ENCODE results near the gene RFPL2.

RFPL2 gene

GRCh38 chr22:32181043-32181442, 23.8 kb downstream of the RFPL2 start:
- TF ChIP-seq BHLHE40 (IDR thresholded peaks at IDR 0.05; ENCODE audit: borderline replicate concordance) = no peak
- no peak for TF ChIP-seq ARNT (IDR thresholded peaks at IDR 0.05)
- TF ChIP-seq FOXA1 (IDR thresholded peaks at IDR 0.05) = no peak
- no peak for TF ChIP-seq ZNF384 (IDR thresholded peaks at IDR 0.05)
- no peak for TF ChIP-seq L3MBTL2 (conservative IDR thresholded peaks at IDR 0.05)
- no peak for TF ChIP-seq CTBP1 (IDR thresholded peaks at IDR 0.05; ENCODE audit: borderline replicate concordance)
- no peak for TF ChIP-seq TARDBP (IDR thresholded peaks at IDR 0.05)
- no peak for DNase-seq (ENCODE audit: extremely low spot score)
- POLR2A ChIA-PET = interaction anchor here (1.2 kb wide), 1 partner anchor 19 kb away, joined by 3 read pairs; no protein-coding TSS in a partner anchor
- CTCF ChIA-PET = no interaction called here

GRCh38 chr22:32177221-32177765, 27.6 kb downstream of the RFPL2 start:
- no peak for DNase-seq (ENCODE audit: extremely low spot score)
- CTCF ChIA-PET = no interaction called here
- POLR2A ChIA-PET = no interaction called here
- TF ChIP-seq FOXK2 (IDR thresholded peaks at IDR 0.05) = no peak
- TF ChIP-seq PKNOX1 (IDR thresholded peaks at IDR 0.05) = no peak
- TF ChIP-seq SUZ12 (IDR thresholded peaks at IDR 0.05) = no peak
- TF ChIP-seq ELF4 (IDR thresholded peaks at IDR 0.05) = no peak
- TF ChIP-seq TARDBP (IDR thresholded peaks at IDR 0.05) = no peak
- no peak for TF ChIP-seq HDGF (IDR thresholded peaks at IDR 0.05; ENCODE audit: borderline replicate concordance)
- no peak for TF ChIP-seq BHLHE40 (IDR thresholded peaks at IDR 0.05; ENCODE audit: borderline replicate concordance)
- no peak for TF ChIP-seq SP1 (IDR thresholded peaks at IDR 0.05)

- ChIA-PET POLR2A (no interaction called here), CTCF (no interaction called here)
- no peak for TF ChIP-seq ZNF384 (IDR thresholded peaks at IDR 0.05)
- TF ChIP-seq FOXM1 (IDR thresholded peaks at IDR 0.05; ENCODE audit: borderline replicate concordance) = no peak
- no peak for TF ChIP-seq HDGF (IDR thresholded peaks at IDR 0.05; ENCODE audit: borderline replicate concordance)
- TF ChIP-seq NFRKB (IDR thresholded peaks at IDR 0.05) = no peak
- no peak for TF ChIP-seq FOXK2 (IDR thresholded peaks at IDR 0.05)
- no peak for TF ChIP-seq FOXA1 (IDR thresholded peaks at IDR 0.05)
- no peak for TF ChIP-seq ELF4 (IDR thresholded peaks at IDR 0.05)
- no peak for TF ChIP-seq LEF1 (IDR thresholded peaks at IDR 0.05; ENCODE audit: borderline replicate concordance)
- no peak for TF ChIP-seq SP1 (IDR thresholded peaks at IDR 0.05)
- TF ChIP-seq PKNOX1 (IDR thresholded peaks at IDR 0.05) = no peak
- TF ChIP-seq ARNT (IDR thresholded peaks at IDR 0.05) = no peak
- TF ChIP-seq L3MBTL2 (conservative IDR thresholded peaks at IDR 0.05) = no peak
- TF ChIP-seq TARDBP (IDR thresholded peaks at IDR 0.05) = no peak
- TF ChIP-seq BHLHE40 (IDR thresholded peaks at IDR 0.05; ENCODE audit: borderline replicate concordance) = no peak
- no peak for TF ChIP-seq CTBP1 (IDR thresholded peaks at IDR 0.05; ENCODE audit: borderline replicate concordance)
- DNase-seq (ENCODE audit: extremely low spot score) = no peak
Measured at GRCh38 chr22:32175683-32176644, 28.9 kb downstream of the RFPL2 start.

GRCh38 chr22:32175115-32175514, 29.8 kb downstream of the RFPL2 start:
- ChIA-PET CTCF (no interaction called here), POLR2A (no interaction called here)
- DNase-seq (ENCODE audit: extremely low spot score) = no peak
- TF ChIP-seq HDGF (IDR thresholded peaks at IDR 0.05; ENCODE audit: borderline replicate concordance) (no peak), ZNF384 (IDR thresholded peaks at IDR 0.05) (no peak), SP1 (IDR thresholded peaks at IDR 0.05) (no peak), PKNOX1 (IDR thresholded peaks at IDR 0.05) (no peak), NFRKB (IDR thresholded peaks at IDR 0.05) (no peak), TARDBP (IDR thresholded peaks at IDR 0.05) (no peak), FOXK2 (IDR thresholded peaks at IDR 0.05) (no peak), BHLHE40 (IDR thresholded peaks at IDR 0.05; ENCODE audit: borderline replicate concordance) (no peak), SUZ12 (IDR thresholded peaks at IDR 0.05) (no peak), ARNT (IDR thresholded peaks at IDR 0.05) (no peak), L3MBTL2 (conservative IDR thresholded peaks at IDR 0.05) (no peak), LEF1 (IDR thresholded peaks at IDR 0.05; ENCODE audit: borderline replicate concordance) (no peak), ELF4 (IDR thresholded peaks at IDR 0.05) (no peak), FOXA1 (IDR thresholded peaks at IDR 0.05) (no peak), FOXM1 (IDR thresholded peaks at IDR 0.05; ENCODE audit: borderline replicate concordance) (no peak)

GRCh38 chr22:32165681-32166080, 39.2 kb downstream of the RFPL2 start:
- no peak for DNase-seq (ENCODE audit: extremely low spot score)
- TF ChIP-seq ZNF384 (IDR thresholded peaks at IDR 0.05) (no peak), TARDBP (IDR thresholded peaks at IDR 0.05) (no peak), FOXK2 (IDR thresholded peaks at IDR 0.05) (no peak), CTBP1 (IDR thresholded peaks at IDR 0.05; ENCODE audit: borderline replicate concordance) (no peak)
- CTCF ChIA-PET = interaction anchor here (0.6 kb wide), 1 partner anchor 201 kb away, joined by 3 read pairs; no protein-coding TSS in a partner anchor
- POLR2A ChIA-PET = no interaction called here
